B cell (primary cell): ENCODE measurements around the gene TMC3. TPM values are rescaled to one million over a fixed set of nuclear protein-coding genes. Genes with fewer than 3 reads are reported as not detected.

Experiments
- ATAC-seq: fragments of 200-7000 bp; cut with Tn5 transposase; one replicate; pipeline ENCODE4 v1.10.0; 2021; ENCODE audit warnings: low read depth, mild to moderate bottlenecking, moderate number of reproducible peaks, moderate library complexity
- CTCF ChIA-PET: fragments of 350-600 bp; sonication (Branson Sonifier 250); formaldehyde crosslinking; loops from one replicate; lab custom pipeline; 2021; ENCODE audit warnings: antibody characterized with exemption, inconsistent platforms; lab: Charles Lee
- POLR2A ChIA-PET: fragments of 350-600 bp; sonication (Branson Sonifier 250); formaldehyde crosslinking; loops from one replicate; lab custom pipeline; 2021; ENCODE audit warnings: antibody characterized with exemption; lab: Charles Lee
- DNase-seq: peaks from one replicate; pipeline ENCODE4 v3.0.0; 2013
- H2AFZ ChIP-seq: 2 replicates; pipeline ENCODE4 v1.6.1; 2012; ENCODE audit warnings: mild to moderate bottlenecking, low read depth, low read length; ENCODE audit not compliant: insufficient read depth, poor library complexity, severe bottlenecking
- H3K27ac ChIP-seq, 2 donors: 1 replicate in 1 of 2; 2 replicates in 1 of 2; pipeline ENCODE4 v1.5.1; 2012 to 2013; ENCODE audit warnings: low read length in 2 of 2, mild to moderate bottlenecking in 2 of 2, moderate library complexity in 1 of 2
- H3K27me3 ChIP-seq, 4 experiments: fragments of 200-600 bp in 1 of 4; sonication (generic) in 1 of 4; replicated peaks in 1 of 4; 1 replicate in 2 of 4; 2 replicates in 2 of 4; pipeline versions ENCODE4 v1.6.1 to v1.7.0; 2013 to 2016; ENCODE audit warnings: low read length in 3 of 4, mild to moderate bottlenecking in 2 of 4, mixed read lengths in 1 of 4, moderate library complexity in 1 of 4; ENCODE audit not compliant: insufficient read depth in 4 of 4, control insufficient read depth in 3 of 4; ENCODE audit errors: control extremely low read depth in 1 of 4
- H3K36me3 ChIP-seq, 2 experiments: replicated peaks in 1 of 2; 1 replicate in 1 of 2; 2 replicates in 1 of 2; pipeline versions ENCODE4 v1.6.1 to v1.7.1; 2013; ENCODE audit warnings: low read length in 1 of 2; ENCODE audit not compliant: insufficient read depth in 2 of 2, control insufficient read depth in 1 of 2; ENCODE audit errors: control extremely low read depth in 1 of 2, extremely low read depth in 1 of 2
- H3K4me1 ChIP-seq, 2 donors: fragments of 200-600 bp in 1 of 2; sonication (generic) in 1 of 2; 1 replicate in 1 of 2; 2 replicates in 1 of 2; pipeline versions ENCODE4 v1.5.1 to v1.6.1; 2013 to 2017; ENCODE audit warnings: low read length in 2 of 2; ENCODE audit not compliant: control insufficient read depth in 2 of 2, insufficient read depth in 2 of 2
- H3K4me2 ChIP-seq: replicated peaks from 2 replicates; pipeline ENCODE3; 2012; ENCODE audit warnings: mild to moderate bottlenecking, low read depth, low read length; ENCODE audit not compliant: poor library complexity, severe bottlenecking
- H3K4me3 ChIP-seq, 5 experiments: fragments of 200-600 bp in 1 of 5; sonication (generic) in 1 of 5; 1 replicate in 3 of 5; 2 replicates in 2 of 5; pipeline versions ENCODE4 v1.5.1 to v1.7.0; 2011 to 2016; ENCODE audit warnings: low read length in 4 of 5, mild to moderate bottlenecking in 4 of 5, low read depth in 2 of 5, control low read depth in 1 of 5, moderate library complexity in 1 of 5; ENCODE audit not compliant: insufficient read depth in 1 of 5; ENCODE audit errors: control extremely low read depth in 1 of 5, extremely low read depth in 1 of 5
- H3K79me2 ChIP-seq: fragments of 200-600 bp; sonication (generic); one replicate; pipeline ENCODE4 v1.6.0; 2016; ENCODE audit warnings: low read length; ENCODE audit not compliant: control insufficient read depth, insufficient read depth
- H3K9ac ChIP-seq: fragments of 200-600 bp; sonication (generic); 2 replicates; pipeline ENCODE4 v1.6.1; 2017; ENCODE audit warnings: mild to moderate bottlenecking, low read length, moderate library complexity
- H3K9me3 ChIP-seq, 3 donors: one replicate each; pipeline versions ENCODE4 v1.6.1 to v1.7.1; 2013; ENCODE audit warnings: low read length in 2 of 3; ENCODE audit not compliant: control insufficient read depth in 2 of 3, insufficient read depth in 1 of 3; ENCODE audit errors: control extremely low read depth in 1 of 3
- H4K20me1 ChIP-seq: 2 replicates; pipeline ENCODE4 v1.6.0; 2012; ENCODE audit warnings: mild to moderate bottlenecking, low read length; ENCODE audit not compliant: insufficient read depth, control insufficient read depth, poor library complexity, severe bottlenecking
- H3K27ac Mint-ChIP-seq: one replicate; pipeline ENCODE4 v1.8.0; 2021; ENCODE audit warnings: mixed read lengths
- H3K27me3 Mint-ChIP-seq: one replicate; pipeline ENCODE4 v1.8.0; 2021; ENCODE audit warnings: mixed read lengths
- H3K4me1 Mint-ChIP-seq: one replicate; pipeline ENCODE4 v1.8.0; 2021; ENCODE audit warnings: mixed read lengths
- H3K4me3 Mint-ChIP-seq: one replicate; pipeline ENCODE4 v1.8.0; 2021; ENCODE audit warnings: mixed read lengths
- H3K9me3 Mint-ChIP-seq: one replicate; pipeline ENCODE4 v1.8.0; 2022; ENCODE audit warnings: mixed read lengths; ENCODE audit not compliant: insufficient read depth
- CTCF ChIP-seq: fragments of 200-600 bp; IDR thresholded peaks from one replicate; pipeline ENCODE4 v1.8.0; 2022; ENCODE audit warnings: antibody characterized with exemption, mild to moderate bottlenecking
- EZH2 ChIP-seq: IDR thresholded peaks from 2 replicates; pipeline ENCODE4 v1.6.1; 2012; ENCODE audit warnings: borderline replicate concordance, low read depth, mild to moderate bottlenecking, moderate library complexity, low read length; ENCODE audit not compliant: insufficient read depth, poor library complexity, severe bottlenecking
- WGBS: methylation state at CpG from one replicate; pipeline ENCODE4 v1.1.5; 2013; ENCODE audit warnings: missing lambda C conversion rate; ENCODE audit not compliant: insufficient coverage; 5-methylcytosine and 5-hydroxymethylcytosine counted together
- intact Hi-C: fragments of 100-400 bp; cut with micrococcal nuclease; formaldehyde crosslinking; loops from one replicate; pipeline ENCODE4 v1.10.0; 2022
- polyA plus RNA-seq: library from polyadenylated mRNA; depleted of rRNA; stranded (reverse); fragments of >200 nt; gene quantifications from 2 replicates; pipeline ENCODE4 v1.2.3, GENCODE V29; 2012
- total RNA-seq, 2 donors: library from RNA; stranded (reverse); fragments of 120-200 nt in 1 of 2; gene quantifications; 1 replicate in 1 of 2; 2 replicates in 1 of 2; pipeline versions ENCODE4 v1.2.3 to v1.2.4, GENCODE V29; 2013 to 2022

Gene TMC3
- total and polyA plus RNA-seq, 2 donors (not counting 1 experiment from before 2014, with no cell fraction given): not detected

GRCh38 chr15:81379269-81379668 is 5.3 kb upstream of the TMC3 start:
- Mint-ChIP-seq H3K27me3 (peaks cover 4% of the 10 kb centered on the region), H3K27ac (no peak overlapping the region), H3K4me1 (no peaks in the 10 kb centered on the region), H3K9me3 (peaks cover 2% of the 10 kb centered on the region), H3K4me3 (no peak overlapping the region)
- H3K9ac ChIP-seq: no peak overlapping the region
- no peak overlapping the region for H3K4me3 ChIP-seq
- no peak for TF ChIP-seq CTCF
- no peaks in the 10 kb centered on the region for H3K36me3 ChIP-seq
- peaks cover 0 to 5% (median 0%) of the 10 kb centered on the region in 3 donors for H3K9me3 ChIP-seq
- no peaks in the 10 kb centered on the region for H3K4me1 ChIP-seq
- ChIA-PET CTCF (no interaction called here), POLR2A (no interaction called here)
- H3K27me3 ChIP-seq: peaks cover 0 to 2% (median 0%) of the 10 kb centered on the region in 4 experiments
- no peak overlapping the region for H3K4me2 ChIP-seq
- WGBS: 87% methylated on average over 4 of the region's 9 CpGs
- ATAC-seq: no peak
- H3K27ac ChIP-seq: no peak overlapping the region
- H3K79me2 ChIP-seq: no peaks in the 10 kb centered on the region
- intact Hi-C loops: no loop called here
- no peak for DNase-seq
- no peaks in the 10 kb centered on the region for H4K20me1 ChIP-seq
- H2AFZ ChIP-seq: no peak overlapping the region

- Histone ChIP-seq H3K36me3 (no peaks in the 10 kb centered on the region), H4K20me1 (no peaks in the 10 kb centered on the region), H3K27me3 (peaks cover 0 to 2% (median 0%) of the 10 kb centered on the region in 4 experiments), H3K4me2 (no peak overlapping the region), H3K9me3 (peaks cover 0 to under 1% (median 0%) of the 10 kb centered on the region in 3 donors), H2AFZ (no peak overlapping the region), H3K27ac (no peak overlapping the region), H3K4me3 (no peak overlapping the region), H3K79me2 (no peaks in the 10 kb centered on the region), H3K4me1 (no peaks in the 10 kb centered on the region), H3K9ac (no peak overlapping the region)
- WGBS: 100% methylated on average over 1 of the region's 2 CpGs
- ATAC-seq (no peak), DNase-seq (no peak)
- Mint-ChIP-seq H3K4me1 (no peaks in the 10 kb centered on the region), H3K27me3 (peaks cover 4% of the 10 kb centered on the region), H3K9me3 (no peaks in the 10 kb centered on the region), H3K4me3 (no peak overlapping the region), H3K27ac (no peak overlapping the region)
- ChIA-PET POLR2A (no interaction called here), CTCF (no interaction called here)
- no peak for TF ChIP-seq CTCF
- no peak for TF ChIP-seq EZH2
- intact Hi-C loops: no loop called here
These were observed 4.4 kb upstream of the TMC3 start for GRCh38 chr15:81378443-81378842.
